Activated naive CD4-positive, alpha-beta T cell treated with anti-CD3 and anti-CD28 coated beads, Interleukin-2, amount 10 ng/mL, durations not matched to agents 7 days and 5 days (primary cell): ENCODE measurements around the gene KAZN.

Experiments
- CTCF ChIA-PET: fragments of 350-600 bp; sonication (Branson Sonifier 250); formaldehyde crosslinking; loops from one replicate; lab custom pipeline; 2021; ENCODE audit warnings: antibody characterized with exemption; lab: Charles Lee
- DNase-seq: peaks from one replicate; pipeline ENCODE4 v3.0.0-alpha.2; 2020
- H3K27ac Mint-ChIP-seq: one replicate; pipeline ENCODE4 v1.8.0; 2021; ENCODE audit warnings: mild to moderate bottlenecking, moderate library complexity, mixed read lengths
- H3K27me3 Mint-ChIP-seq: one replicate; pipeline ENCODE4 v1.8.0; 2021; ENCODE audit warnings: mild to moderate bottlenecking, mixed read lengths
- H3K36me3 Mint-ChIP-seq: one replicate; pipeline ENCODE4 v1.8.0; 2021; ENCODE audit warnings: mixed read lengths
- H3K4me1 Mint-ChIP-seq: one replicate; pipeline ENCODE4 v1.8.0; 2021; ENCODE audit warnings: mixed read lengths
- H3K4me3 Mint-ChIP-seq: one replicate; pipeline ENCODE4 v1.8.0; 2021; ENCODE audit warnings: mild to moderate bottlenecking, moderate library complexity, mixed read lengths
- H3K9me3 Mint-ChIP-seq: one replicate; pipeline ENCODE4 v1.8.0; 2021; ENCODE audit warnings: mixed read lengths

KAZN gene

DNA sequence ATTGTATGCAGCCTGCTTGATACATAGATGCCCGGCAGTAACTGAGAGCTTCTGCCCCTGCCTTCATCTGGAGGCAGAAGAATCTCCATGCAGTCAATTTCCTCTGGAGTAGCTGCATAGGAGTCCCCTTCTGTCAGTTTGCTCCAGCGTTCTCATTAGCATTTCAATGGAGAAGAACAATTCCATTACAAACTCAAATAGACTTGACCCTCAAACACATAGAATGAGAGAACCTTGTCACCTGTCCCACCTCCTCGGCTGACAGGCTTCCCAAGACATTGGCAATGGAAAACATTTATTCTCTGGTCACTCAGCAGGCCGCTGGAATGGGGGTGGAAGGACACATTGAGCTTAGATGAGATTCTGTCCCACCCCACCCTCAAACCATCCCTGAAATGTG lies 509.4 kb downstream of the KAZN start:
- Mint-ChIP-seq H3K4me1 (peaks cover 10% of the 10 kb centered on the region), H3K36me3 (no peaks in the 10 kb centered on the region), H3K27ac (no peak overlapping the region), H3K27me3 (peaks cover 18% of the 10 kb centered on the region), H3K4me3 (no peak overlapping the region), H3K9me3 (peaks cover 3% of the 10 kb centered on the region)
- CTCF ChIA-PET: interaction anchor here (0.7 kb wide), 1 partner anchor 20 kb away, joined by 3 read pairs; no protein-coding TSS in a partner anchor
- no peak for DNase-seq

DNA sequence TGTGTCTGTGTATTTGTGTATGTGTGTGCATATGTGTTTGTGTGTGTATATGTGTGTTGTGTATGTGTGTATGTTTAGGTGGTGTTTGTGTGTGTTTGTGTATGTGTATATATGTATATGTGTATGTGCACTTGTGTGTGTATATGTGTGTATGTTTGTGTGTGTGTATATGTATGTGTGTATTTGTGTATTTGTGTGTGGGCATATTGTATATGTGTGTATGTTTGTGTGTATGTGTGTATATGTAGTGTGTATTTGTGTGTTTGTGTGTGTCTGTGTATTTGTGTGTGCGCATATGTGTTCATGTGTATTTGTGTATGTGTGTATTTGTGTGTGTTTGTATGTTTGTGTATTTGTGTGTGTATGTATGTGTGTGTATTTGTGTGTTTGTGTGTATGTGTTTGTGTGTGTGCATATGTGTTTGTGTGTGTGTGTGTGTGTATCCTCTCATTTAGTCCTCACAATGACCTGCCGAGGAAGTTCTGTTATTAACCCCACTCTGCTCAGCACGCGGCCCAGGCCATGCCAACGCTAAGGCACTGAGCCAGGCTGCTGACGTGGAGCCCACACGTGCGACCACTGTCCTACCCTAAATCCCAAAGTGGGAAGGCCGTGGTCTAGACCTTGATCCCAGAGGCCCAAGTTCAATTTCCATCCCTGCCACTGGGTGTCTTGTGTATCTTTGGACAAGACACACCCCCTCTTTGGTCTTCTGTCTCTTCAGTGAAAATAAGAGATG lies 511.8 kb downstream of the KAZN start:
- peaks cover 18% of the 10 kb centered on the region for H3K27me3 Mint-ChIP-seq
- no peak overlapping the region for H3K27ac Mint-ChIP-seq
- H3K4me1 Mint-ChIP-seq: peaks cover 10% of the 10 kb centered on the region
- H3K36me3 Mint-ChIP-seq: no peaks in the 10 kb centered on the region
- no peak for DNase-seq
- H3K4me3 Mint-ChIP-seq: no peak overlapping the region
- CTCF ChIA-PET: no interaction called here
- H3K9me3 Mint-ChIP-seq: no peaks in the 10 kb centered on the region

DNA sequence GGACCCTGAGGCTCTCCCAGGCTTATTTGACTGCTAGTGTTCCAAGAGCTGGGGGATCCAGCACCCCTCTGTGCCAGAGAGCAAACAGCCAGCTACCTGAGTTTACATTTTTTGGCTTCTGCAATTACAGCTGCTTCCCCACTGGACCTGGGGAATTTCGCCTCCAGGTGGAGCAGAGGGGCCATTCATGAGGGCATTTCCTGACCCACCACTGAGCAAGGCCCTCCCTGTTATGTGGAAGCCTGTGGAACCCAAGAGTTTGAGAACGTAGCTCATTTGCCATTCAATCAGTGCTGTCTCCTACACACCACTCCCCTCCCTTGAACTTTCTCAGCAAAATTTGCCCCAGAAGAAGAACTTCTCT lies 512.4 kb downstream of the KAZN start:
- CTCF ChIA-PET: no interaction called here
- Mint-ChIP-seq H3K27me3 (peaks cover 18% of the 10 kb centered on the region), H3K4me3 (no peak overlapping the region), H3K27ac (no peak overlapping the region), H3K4me1 (peaks cover 10% of the 10 kb centered on the region), H3K36me3 (no peaks in the 10 kb centered on the region), H3K9me3 (no peaks in the 10 kb centered on the region)
- no peak for DNase-seq

GRCh38 chr1:15113146-15113545 lies 514.7 kb downstream of the KAZN start:
- DNase-seq: no peak
- H3K4me3 Mint-ChIP-seq: no peak overlapping the region
- H3K36me3 Mint-ChIP-seq: no peaks in the 10 kb centered on the region
- no peaks in the 10 kb centered on the region for H3K9me3 Mint-ChIP-seq
- peaks cover 11% of the 10 kb centered on the region for H3K27me3 Mint-ChIP-seq
- peaks cover 10% of the 10 kb centered on the region for H3K4me1 Mint-ChIP-seq
- no peak overlapping the region for H3K27ac Mint-ChIP-seq
- CTCF ChIA-PET: no interaction called here

DNA sequence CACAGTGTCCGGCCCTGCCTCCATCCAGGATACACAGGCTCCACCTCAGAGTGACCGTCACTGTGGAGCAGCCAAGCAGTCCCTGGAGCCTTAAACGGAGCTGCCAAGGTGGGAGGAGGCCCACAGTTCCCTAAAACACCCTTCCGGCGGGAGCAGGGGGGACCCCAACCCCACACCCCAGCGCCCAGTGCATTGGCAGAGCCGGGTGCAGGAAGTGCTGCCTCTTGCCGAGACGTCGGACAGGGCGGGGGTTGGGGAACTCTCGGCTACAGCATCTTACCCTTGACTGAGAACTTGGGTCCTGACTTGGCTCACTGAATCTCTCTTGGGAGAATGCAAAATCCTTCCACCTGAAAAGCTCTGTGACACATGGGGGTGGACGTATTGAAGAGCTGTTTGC lies 516.4 kb downstream of the KAZN start:
- H3K4me1 Mint-ChIP-seq: peaks cover 10% of the 10 kb centered on the region
- no peaks in the 10 kb centered on the region for H3K36me3 Mint-ChIP-seq
- CTCF ChIA-PET: no interaction called here
- no peaks in the 10 kb centered on the region for H3K9me3 Mint-ChIP-seq
- no peak overlapping the region for H3K4me3 Mint-ChIP-seq
- H3K27me3 Mint-ChIP-seq: peaks cover 13% of the 10 kb centered on the region
- no peak for DNase-seq
- H3K27ac Mint-ChIP-seq: no peak overlapping the region

GRCh38 chr1:15115542-15116330 lies 517.3 kb downstream of the KAZN start:
- H3K27me3 Mint-ChIP-seq: peaks cover 13% of the 10 kb centered on the region
- no peaks in the 10 kb centered on the region for H3K9me3 Mint-ChIP-seq
- CTCF ChIA-PET: no interaction called here
- H3K36me3 Mint-ChIP-seq: no peaks in the 10 kb centered on the region
- H3K4me1 Mint-ChIP-seq: peaks cover 10% of the 10 kb centered on the region
- H3K4me3 Mint-ChIP-seq: no peak overlapping the region
- no peak for DNase-seq
- no peak overlapping the region for H3K27ac Mint-ChIP-seq

DNA sequence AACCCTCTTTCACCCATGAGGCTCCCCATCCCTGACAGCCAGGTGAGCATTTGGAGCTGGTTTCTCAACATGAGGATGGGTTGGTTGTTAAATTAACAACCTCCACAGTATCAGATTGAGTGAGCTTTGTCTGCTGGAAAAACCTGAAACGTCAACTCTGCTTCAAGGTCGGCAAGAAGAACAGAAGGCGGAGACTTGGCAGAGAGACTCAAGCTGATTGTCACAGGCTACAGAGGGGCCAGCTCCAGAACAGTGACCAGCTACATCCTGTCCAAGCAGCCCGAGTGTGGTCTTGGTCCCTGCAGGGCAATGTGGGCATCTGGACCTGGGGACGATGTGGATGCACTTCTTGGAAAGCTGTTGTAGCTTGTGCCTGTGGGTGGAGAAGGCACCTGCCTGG lies 518.5 kb downstream of the KAZN start:
- H3K4me1 Mint-ChIP-seq: peaks cover 10% of the 10 kb centered on the region
- H3K4me3 Mint-ChIP-seq: no peak overlapping the region
- no peaks in the 10 kb centered on the region for H3K9me3 Mint-ChIP-seq
- DNase-seq: no peak
- H3K27me3 Mint-ChIP-seq: peaks cover 13% of the 10 kb centered on the region
- CTCF ChIA-PET: no interaction called here
- no peaks in the 10 kb centered on the region for H3K36me3 Mint-ChIP-seq
- H3K27ac Mint-ChIP-seq: no peak overlapping the region

DNA sequence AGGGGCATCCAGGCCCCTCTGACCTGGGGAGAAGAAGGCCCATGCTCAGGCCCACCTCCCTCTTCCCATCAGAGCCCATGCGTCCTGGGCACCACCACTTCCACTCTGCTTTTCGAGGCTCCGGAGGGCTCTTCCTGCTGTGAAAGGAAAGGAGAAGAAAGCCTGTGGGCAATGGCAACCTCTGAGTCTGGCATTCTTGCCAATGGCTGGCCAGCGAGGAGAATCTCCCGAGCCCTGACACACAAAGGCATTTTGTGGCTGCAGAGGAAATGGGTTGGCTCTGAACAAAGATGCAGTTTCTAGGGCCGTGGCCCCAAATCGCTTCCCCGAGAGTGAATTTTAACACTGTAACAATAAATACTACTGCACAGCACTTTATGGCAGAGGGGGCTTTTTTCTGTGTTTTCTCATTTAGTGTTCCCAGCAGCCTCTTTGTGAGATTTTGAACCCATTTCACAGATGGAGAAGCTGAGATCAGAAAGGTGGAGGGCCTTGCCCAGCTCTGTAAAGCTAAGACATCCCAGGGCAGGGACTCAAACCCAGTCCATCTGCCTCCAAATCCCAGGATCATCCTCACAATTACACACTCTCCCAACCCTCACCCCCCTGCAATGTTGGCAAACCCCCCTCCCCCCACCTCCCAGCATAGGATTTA lies 519.3 kb downstream of the KAZN start:
- Mint-ChIP-seq H3K36me3 (no peaks in the 10 kb centered on the region), H3K9me3 (no peaks in the 10 kb centered on the region), H3K27ac (no peak overlapping the region), H3K4me3 (no peak overlapping the region), H3K27me3 (peaks cover 13% of the 10 kb centered on the region), H3K4me1 (peaks cover 1% of the 10 kb centered on the region)
- DNase-seq: no peak
- CTCF ChIA-PET: no interaction called here

GRCh38 chr1:15118579-15118978 lies 520.1 kb downstream of the KAZN start:
- Mint-ChIP-seq H3K4me1 (no peaks in the 10 kb centered on the region), H3K27ac (no peak overlapping the region), H3K4me3 (no peak overlapping the region), H3K27me3 (peaks cover 13% of the 10 kb centered on the region), H3K9me3 (no peaks in the 10 kb centered on the region), H3K36me3 (no peaks in the 10 kb centered on the region)
- CTCF ChIA-PET: interaction anchor here (2.1 kb wide), 1 partner anchor 10 kb away, joined by 8 read pairs; no protein-coding TSS in a partner anchor
- no peak for DNase-seq

DNA sequence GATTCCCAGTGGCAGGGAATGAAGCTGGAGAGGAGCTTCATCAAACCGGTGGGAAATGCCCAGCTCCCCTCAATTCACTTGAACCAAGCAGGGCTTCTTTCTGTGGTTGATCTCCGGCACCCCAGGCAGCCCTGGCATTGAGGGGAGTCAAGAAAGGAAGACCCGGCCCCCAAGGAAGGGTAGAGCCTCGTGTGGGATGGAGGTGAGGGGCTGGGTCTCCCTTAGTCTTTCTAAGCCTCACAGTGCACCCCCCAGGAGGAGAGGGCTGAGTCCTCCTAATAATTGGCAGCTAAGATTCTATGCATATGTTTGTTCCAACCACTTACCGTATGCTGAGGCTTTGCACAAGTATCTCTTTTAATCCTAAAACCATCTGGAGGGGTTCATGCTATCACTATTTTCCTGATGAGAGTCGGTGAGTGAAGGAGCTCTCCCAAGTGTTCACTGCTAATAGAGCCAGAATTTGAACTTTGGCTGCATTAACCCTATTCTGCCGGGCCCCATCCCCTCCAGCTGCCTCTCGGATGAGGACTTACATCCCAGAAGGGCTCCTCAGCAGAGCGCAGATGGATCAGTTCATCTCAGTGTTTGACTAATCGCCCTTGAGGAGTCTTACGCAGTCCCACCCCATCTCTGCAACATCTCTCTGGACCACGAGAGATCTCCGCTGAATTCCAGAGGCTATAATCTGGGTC lies 521.9 kb downstream of the KAZN start:
- no peaks in the 10 kb centered on the region for H3K4me1 Mint-ChIP-seq
- no peak overlapping the region for H3K4me3 Mint-ChIP-seq
- H3K27me3 Mint-ChIP-seq: peaks cover 13% of the 10 kb centered on the region
- H3K9me3 Mint-ChIP-seq: no peaks in the 10 kb centered on the region
- no peaks in the 10 kb centered on the region for H3K36me3 Mint-ChIP-seq
- no peak for DNase-seq
- CTCF ChIA-PET: interaction anchor here (1.4 to 2.1 kb wide), 3 partner anchors 8 to 185 kb away, joined by 4 to 8 read pairs (median 4); no protein-coding TSS in a partner anchor
- no peak overlapping the region for H3K27ac Mint-ChIP-seq

GRCh38 chr1:15122331-15122730 lies 523.8 kb downstream of the KAZN start:
- Mint-ChIP-seq H3K27me3 (peaks cover 7% of the 10 kb centered on the region), H3K36me3 (no peaks in the 10 kb centered on the region), H3K27ac (no peak overlapping the region), H3K4me1 (no peaks in the 10 kb centered on the region), H3K9me3 (no peaks in the 10 kb centered on the region), H3K4me3 (no peak overlapping the region)
- CTCF ChIA-PET: interaction anchor here (1.4 kb wide), 1 partner anchor 150 kb away, joined by 3 read pairs; no protein-coding TSS in a partner anchor
- DNase-seq: no peak

DNA sequence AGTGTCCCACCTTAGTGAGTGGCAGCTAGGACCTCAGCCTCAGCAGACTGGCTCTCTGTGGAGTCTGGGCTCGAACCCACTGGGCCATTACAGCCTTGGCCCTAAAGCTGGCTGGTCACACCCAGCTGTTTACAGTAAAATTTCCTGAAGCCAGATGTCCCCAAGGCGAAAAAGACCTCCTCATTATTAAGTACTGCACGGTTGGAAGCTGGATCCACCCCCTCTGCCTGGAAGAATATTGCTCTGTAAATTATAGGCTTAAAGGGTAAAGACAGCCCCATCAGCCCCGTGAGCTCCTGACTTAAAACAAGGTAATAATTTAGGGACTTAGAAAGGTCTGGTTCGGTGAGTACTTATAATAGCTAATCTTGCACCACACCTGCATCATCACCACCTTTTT lies 524.8 kb downstream of the KAZN start:
- H3K4me3 Mint-ChIP-seq: no peak overlapping the region
- H3K27me3 Mint-ChIP-seq: peaks cover 6% of the 10 kb centered on the region
- no peaks in the 10 kb centered on the region for H3K4me1 Mint-ChIP-seq
- H3K27ac Mint-ChIP-seq: no peak overlapping the region
- H3K36me3 Mint-ChIP-seq: no peaks in the 10 kb centered on the region
- no peaks in the 10 kb centered on the region for H3K9me3 Mint-ChIP-seq
- CTCF ChIA-PET: interaction anchor here (1.4 kb wide), 1 partner anchor 149 kb away, joined by 3 read pairs; no protein-coding TSS in a partner anchor
- DNase-seq: no peak

DNA sequence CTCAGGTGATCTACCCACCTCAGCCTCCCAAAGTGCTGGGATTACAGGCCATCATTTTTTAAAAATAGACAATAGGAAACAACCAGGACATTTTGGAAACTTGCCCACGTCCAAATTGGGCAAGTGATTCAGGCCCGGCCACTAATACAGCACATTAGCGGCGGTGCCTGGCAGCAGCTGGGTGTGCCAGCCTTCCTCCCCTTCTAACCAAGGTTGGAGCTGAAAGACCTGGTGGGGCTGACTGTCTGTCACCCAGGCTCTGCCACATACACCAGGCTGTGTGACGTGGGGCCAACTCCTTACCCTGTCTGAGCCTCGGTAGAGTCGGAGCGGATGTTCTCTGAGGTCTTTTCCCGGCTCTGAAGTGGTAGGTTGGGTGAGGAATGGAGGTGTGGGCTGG lies 525.4 kb downstream of the KAZN start:
- Mint-ChIP-seq H3K9me3 (no peaks in the 10 kb centered on the region), H3K36me3 (no peaks in the 10 kb centered on the region), H3K4me3 (no peak overlapping the region), H3K27me3 (peaks cover 6% of the 10 kb centered on the region), H3K4me1 (no peaks in the 10 kb centered on the region), H3K27ac (no peak overlapping the region)
- no peak for DNase-seq
- CTCF ChIA-PET: interaction anchor here (1.4 kb wide), 1 partner anchor 149 kb away, joined by 3 read pairs; no protein-coding TSS in a partner anchor
